Mucosa of gallbladder (tissue), 1 donor: ENCODE measurements around the gene RUFY1. TPM values are rescaled to one million over a fixed set of nuclear protein-coding genes. Genes with fewer than 3 reads are reported as not detected.

Experiments used
- total RNA-seq: library from RNA; stranded (reverse); gene quantifications from one replicate; pipeline ENCODE4 v1.2.1, GENCODE V29; 2021
- donor health status: DM: no; HTN: no; CAD: no.

Gene RUFY1
- total RNA-seq, 1 donor from 2014 or later = 54.7 TPM

Other genes starting within 250 kb of the RUFY1 start
- 18.9 TPM for gene ADAMTS2, start 205.1 kb upstream of the RUFY1 start, total RNA-seq
- gene HNRNPH1, start 73.1 kb downstream of the RUFY1 start, total RNA-seq = 466 TPM
- not detected for gene CBY3, start 130.5 kb downstream of the RUFY1 start, total RNA-seq
- 696 TPM for gene CANX, start 148.4 kb downstream of the RUFY1 start, total RNA-seq
- gene MAML1, start 182.3 kb downstream of the RUFY1 start, total RNA-seq = 36.6 TPM
- gene LTC4S, start 243.4 kb downstream of the RUFY1 start, total RNA-seq = 26.0 TPM